DOHH2 (cell line): ENCODE results near the gene SCNN1B.

Experiments used
- H3F3A ChIP-seq: fragments of 200-600 bp; sonication (generic), shearing (Covaris generic); 2 replicates; pipeline ENCODE4 v1.6.0; 2016; ENCODE audit warnings: antibody characterized with exemption, mild to moderate bottlenecking; ENCODE audit not compliant: control insufficient read depth, insufficient read depth
- H3K27ac ChIP-seq: fragments of 200-600 bp; sonication (generic); 2 replicates; pipeline ENCODE4 v1.5.1; 2014; ENCODE audit warnings: low read depth, mild to moderate bottlenecking, low read length, moderate library complexity
- H3K27me3 ChIP-seq: fragments of 200-600 bp; sonication (generic); 2 replicates; pipeline ENCODE4 v1.6.1; 2014; ENCODE audit warnings: mild to moderate bottlenecking, low read length, mixed read lengths; ENCODE audit not compliant: control insufficient read depth
- H3K36me3 ChIP-seq: fragments of 200-600 bp; sonication (generic); 2 replicates; pipeline ENCODE4 v1.6.1; 2014; ENCODE audit warnings: mild to moderate bottlenecking, low read length, moderate library complexity, mixed read lengths; ENCODE audit not compliant: control insufficient read depth
- H3K4me1 ChIP-seq: fragments of 200-600 bp; sonication (generic); 2 replicates; pipeline ENCODE4 v1.6.1; 2014; ENCODE audit warnings: mild to moderate bottlenecking, low read length, mixed read lengths; ENCODE audit not compliant: control insufficient read depth
- H3K4me2 ChIP-seq: fragments of 200-600 bp; sonication (generic); 2 replicates; pipeline ENCODE4 v1.6.0; 2014; ENCODE audit warnings: mild to moderate bottlenecking, low read length, moderate library complexity
- H3K4me3 ChIP-seq: fragments of 200-600 bp; sonication (generic); 2 replicates; pipeline ENCODE4 v1.5.1; 2014; ENCODE audit warnings: mild to moderate bottlenecking, low read length, mixed read lengths
- H3K79me2 ChIP-seq: fragments of 200-600 bp; sonication (generic); 2 replicates; pipeline ENCODE4 v1.6.1; 2014; ENCODE audit warnings: mild to moderate bottlenecking, low read length, mixed read lengths; ENCODE audit not compliant: control insufficient read depth
- H3K9me2 ChIP-seq: fragments of 200-600 bp; sonication (generic); replicated peaks from 2 replicates; pipeline ENCODE4 v1.6.1; 2014; ENCODE audit warnings: mild to moderate bottlenecking, low read length, mixed read lengths; ENCODE audit not compliant: control insufficient read depth
- H3K9me3 ChIP-seq: fragments of 200-600 bp; sonication (generic); 2 replicates; pipeline ENCODE4 v1.6.1; 2014; ENCODE audit warnings: antibody characterized with exemption, low read length, mixed read lengths; ENCODE audit not compliant: control insufficient read depth, insufficient read depth
- H4K20me1 ChIP-seq: fragments of 200-600 bp; sonication (generic); 2 replicates; pipeline ENCODE4 v1.6.0; 2014; ENCODE audit warnings: low read depth, mild to moderate bottlenecking, antibody characterized with exemption, low read length, moderate library complexity; ENCODE audit not compliant: control insufficient read depth, insufficient read depth
- EZH2phosphoT487 ChIP-seq: fragments of 200-600 bp; sonication (generic); IDR thresholded peaks from 2 replicates; pipeline ENCODE4 v1.6.1; 2017; ENCODE audit warnings: borderline replicate concordance, mild to moderate bottlenecking, antibody characterized with exemption, low read length, moderate library complexity, mixed read lengths
- TF ChIP-seq, protein P1 (sequence below): fragments of 200-600 bp; sonication (generic); IDR thresholded peaks from one replicate; pipeline ENCODE4 v1.5.1; 2014; ENCODE audit warnings: antibody characterized with exemption, mild to moderate bottlenecking, low read depth, low read length; ENCODE audit not compliant: poor library complexity, severe bottlenecking

The SCNN1B gene

DNA sequence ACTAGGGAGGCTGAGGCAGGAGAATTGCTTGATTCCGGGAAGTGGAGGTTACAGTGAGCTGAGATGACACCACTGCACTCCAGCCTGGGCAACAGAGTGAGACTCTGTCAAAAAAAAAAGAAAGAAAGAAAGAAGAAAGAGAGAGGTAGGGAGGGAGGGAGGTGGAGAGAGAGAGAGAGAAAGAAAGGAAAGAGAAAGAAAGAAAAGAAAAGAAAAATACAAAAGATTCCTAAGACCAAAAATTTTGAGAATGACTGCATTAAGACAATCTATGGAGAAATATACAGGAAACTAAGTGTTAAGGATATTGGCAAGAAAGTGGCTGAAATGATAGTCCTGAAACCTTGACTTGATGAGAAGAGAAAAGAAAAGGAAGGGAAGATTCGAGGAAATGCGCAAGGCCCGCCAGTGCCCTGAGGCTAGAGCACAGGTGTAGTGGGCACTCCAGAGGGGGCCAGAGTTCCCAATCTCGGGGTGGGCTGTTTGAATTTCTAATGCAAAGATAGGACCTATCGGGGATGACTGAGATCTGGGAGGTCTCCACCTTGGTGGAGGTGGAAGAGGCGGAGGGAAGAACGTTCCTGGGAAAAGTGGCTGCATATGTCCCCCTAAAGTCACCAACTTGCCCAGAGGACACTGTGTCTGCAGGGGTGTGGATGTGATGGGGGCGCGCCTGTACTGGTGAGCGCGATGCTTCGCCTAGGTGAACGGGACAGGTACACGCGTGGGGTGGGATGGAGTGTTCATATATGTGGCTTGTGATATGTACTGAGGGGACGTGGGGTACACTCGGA is 654 bp upstream of the SCNN1B start:
- Histone ChIP-seq H3K27me3 (peaks cover 35% of the 10 kb centered on the region), H3K9me3 (no peaks in the 10 kb centered on the region), H3K36me3 (no peaks in the 10 kb centered on the region), H3K4me3 (no peak overlapping the region), H3K27ac (no peak overlapping the region), H3F3A (no peaks in the 10 kb centered on the region), H3K9me2 (no peaks in the 10 kb centered on the region), H3K4me1 (no peaks in the 10 kb centered on the region), H3K4me2 (no peak overlapping the region), H3K79me2 (no peaks in the 10 kb centered on the region), H4K20me1 (no peaks in the 10 kb centered on the region)
- no peak for TF ChIP-seq EZH2phosphoT487
- TF ChIP-seq, protein P1, sequence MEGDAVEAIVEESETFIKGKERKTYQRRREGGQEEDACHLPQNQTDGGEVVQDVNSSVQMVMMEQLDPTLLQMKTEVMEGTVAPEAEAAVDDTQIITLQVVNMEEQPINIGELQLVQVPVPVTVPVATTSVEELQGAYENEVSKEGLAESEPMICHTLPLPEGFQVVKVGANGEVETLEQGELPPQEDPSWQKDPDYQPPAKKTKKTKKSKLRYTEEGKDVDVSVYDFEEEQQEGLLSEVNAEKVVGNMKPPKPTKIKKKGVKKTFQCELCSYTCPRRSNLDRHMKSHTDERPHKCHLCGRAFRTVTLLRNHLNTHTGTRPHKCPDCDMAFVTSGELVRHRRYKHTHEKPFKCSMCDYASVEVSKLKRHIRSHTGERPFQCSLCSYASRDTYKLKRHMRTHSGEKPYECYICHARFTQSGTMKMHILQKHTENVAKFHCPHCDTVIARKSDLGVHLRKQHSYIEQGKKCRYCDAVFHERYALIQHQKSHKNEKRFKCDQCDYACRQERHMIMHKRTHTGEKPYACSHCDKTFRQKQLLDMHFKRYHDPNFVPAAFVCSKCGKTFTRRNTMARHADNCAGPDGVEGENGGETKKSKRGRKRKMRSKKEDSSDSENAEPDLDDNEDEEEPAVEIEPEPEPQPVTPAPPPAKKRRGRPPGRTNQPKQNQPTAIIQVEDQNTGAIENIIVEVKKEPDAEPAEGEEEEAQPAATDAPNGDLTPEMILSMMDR = no peak

DNA sequence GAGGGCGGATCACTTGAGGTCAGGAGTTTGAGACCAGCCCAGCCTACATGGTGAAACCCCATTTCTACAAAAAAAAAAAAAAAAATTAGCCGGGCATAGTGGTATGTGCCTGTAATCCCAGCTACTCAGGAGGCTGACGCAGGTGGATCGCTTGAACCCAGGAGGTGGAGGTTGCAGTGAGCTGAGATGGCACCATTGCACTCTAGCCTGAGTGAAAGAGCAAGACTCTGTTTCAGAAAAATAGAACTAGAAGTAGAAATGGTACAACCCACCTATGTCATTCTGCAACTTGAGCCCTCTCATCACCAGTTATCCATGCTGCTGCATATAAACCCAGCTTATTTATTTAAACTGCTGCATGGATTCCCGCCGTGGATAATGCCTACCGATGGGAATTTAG is 1.6 kb downstream of the SCNN1B start:
- Histone ChIP-seq H3K27ac (no peak overlapping the region), H3K4me2 (no peak overlapping the region), H3K4me1 (no peaks in the 10 kb centered on the region), H3K4me3 (no peak overlapping the region), H4K20me1 (no peaks in the 10 kb centered on the region), H3K36me3 (no peaks in the 10 kb centered on the region), H3K79me2 (no peaks in the 10 kb centered on the region), H3K9me3 (no peaks in the 10 kb centered on the region), H3F3A (no peaks in the 10 kb centered on the region), H3K27me3 (peaks cover 35% of the 10 kb centered on the region), H3K9me2 (no peaks in the 10 kb centered on the region)
- TF ChIP-seq EZH2phosphoT487 = no peak
- TF ChIP-seq, protein P1 = no peak

DNA sequence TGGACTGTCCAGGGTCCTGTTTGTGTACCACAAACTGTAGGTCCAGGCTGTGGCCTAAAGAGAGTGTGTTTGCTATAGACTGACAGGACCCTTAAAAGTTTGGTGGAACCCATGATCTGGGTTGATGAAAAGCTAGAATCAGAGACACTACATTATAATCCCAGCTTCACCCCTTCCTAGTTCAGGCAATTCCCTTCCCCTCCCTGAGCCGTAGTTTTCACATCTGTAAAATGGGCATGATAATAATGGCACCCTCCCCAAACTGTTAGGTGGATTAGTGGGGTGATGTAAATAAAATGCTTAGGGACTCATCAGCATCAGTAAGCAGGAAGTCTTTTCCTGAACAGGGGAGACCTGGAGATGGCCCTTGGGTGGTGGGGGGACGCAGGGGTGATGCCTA is 2.5 kb downstream of the SCNN1B start:
- H3F3A ChIP-seq = no peaks in the 10 kb centered on the region

More for the DNA sequence above, 2.5 kb downstream of the SCNN1B start:
- Histone ChIP-seq H3K79me2 (no peaks in the 10 kb centered on the region), H3K4me3 (no peak overlapping the region), H4K20me1 (no peaks in the 10 kb centered on the region), H3K27me3 (peaks cover 35% of the 10 kb centered on the region), H3K9me3 (no peaks in the 10 kb centered on the region), H3K36me3 (no peaks in the 10 kb centered on the region), H3K9me2 (no peaks in the 10 kb centered on the region), H3K4me2 (no peak overlapping the region), H3K4me1 (no peaks in the 10 kb centered on the region), H3K27ac (no peak overlapping the region)
- TF ChIP-seq, protein P1 = no peak
- no peak for TF ChIP-seq EZH2phosphoT487
